HepG2 (cell line): ENCODE data around the gene ESPNL. TPM values are rescaled to one million over a fixed set of nuclear protein-coding genes. Genes with fewer than 3 reads are reported as not detected.
A peak's percentile ranks its signal among the peaks of the same experiment; 100 is the strongest.

Experiments
- CEBPG ChIP-seq: IDR thresholded peaks from 2 replicates; pipeline ENCODE4 v1.6.1; 2016
- CREB3 ChIP-seq: sonication (generic); formaldehyde crosslinking; IDR thresholded peaks from 2 replicates; pipeline ENCODE4 v1.5.0; 2020; ENCODE audit warnings: missing genetic modification reagents
- FOXC1 ChIP-seq: sonication (generic); formaldehyde crosslinking; IDR thresholded peaks from 2 replicates; pipeline ENCODE4 v1.8.0; 2022; ENCODE audit warnings: mild to moderate bottlenecking, missing genetic modification reagents, borderline replicate concordance
- GTF3A ChIP-seq: sonication (generic); formaldehyde crosslinking; conservative IDR thresholded peaks from 2 replicates; pipeline ENCODE4 v1.4.0; 2020; ENCODE audit warnings: mild to moderate bottlenecking, missing genetic modification reagents
- HNF4G ChIP-seq, 2 experiments: sonication (generic) in 1 of 2; formaldehyde crosslinking in 1 of 2; IDR thresholded peaks; 2 replicates each; pipeline versions ENCODE4 v1.4.0 to v1.6.1; 2011 to 2020; ENCODE audit warnings: borderline replicate concordance in 2 of 2, low read depth in 2 of 2, mild to moderate bottlenecking in 2 of 2, low read length in 1 of 2, missing genetic modification reagents in 1 of 2, moderate library complexity in 1 of 2
- HNRNPLL ChIP-seq: fragments of 200-400 bp; formaldehyde crosslinking; IDR thresholded peaks from 2 replicates; pipeline ENCODE4 v1.6.1; 2017; ENCODE audit warnings: mild to moderate bottlenecking, low read depth, low read length; ENCODE audit not compliant: poor library complexity, severe bottlenecking
- ISX ChIP-seq: sonication (generic); formaldehyde crosslinking; conservative IDR thresholded peaks from 2 replicates; pipeline ENCODE4 v1.5.0; 2020; ENCODE audit warnings: missing genetic modification reagents
- KDM2A ChIP-seq: sonication (generic); formaldehyde crosslinking; IDR thresholded peaks from 2 replicates; pipeline ENCODE4 v1.4.0; 2020; ENCODE audit warnings: low read depth, missing genetic modification reagents, borderline replicate concordance
- LRRFIP1 ChIP-seq: sonication (generic); formaldehyde crosslinking; conservative IDR thresholded peaks from 2 replicates; pipeline ENCODE4 v1.4.0; 2020; ENCODE audit warnings: missing genetic modification reagents
- MIER3 ChIP-seq: IDR thresholded peaks from 2 replicates; pipeline ENCODE4 v1.6.1; 2016; ENCODE audit warnings: missing compliant biosample characterization, borderline replicate concordance
- MLLT10 ChIP-seq: sonication (generic); formaldehyde crosslinking; IDR thresholded peaks from 2 replicates; pipeline ENCODE4 v1.4.0; 2020; ENCODE audit warnings: missing genetic modification reagents
- MTERF4 ChIP-seq: sonication (generic); formaldehyde crosslinking; IDR thresholded peaks from 2 replicates; pipeline ENCODE4 v1.8.0; 2023; ENCODE audit warnings: mild to moderate bottlenecking, missing genetic modification reagents
- PHF8 ChIP-seq: sonication (generic); formaldehyde crosslinking; IDR thresholded peaks from 2 replicates; pipeline ENCODE4 v1.5.0; 2020; ENCODE audit warnings: missing genetic modification reagents
- SNAI1 ChIP-seq: sonication (generic); formaldehyde crosslinking; IDR thresholded peaks from 2 replicates; pipeline ENCODE4 v1.5.0; 2020; ENCODE audit warnings: mild to moderate bottlenecking, missing genetic modification reagents, borderline replicate concordance
- ZFP36 ChIP-seq: fragments of 150-350 bp; IDR thresholded peaks from 2 replicates; pipeline ENCODE4 v1.6.1; 2018; ENCODE audit warnings: borderline replicate concordance, low read length, low read depth; ENCODE audit not compliant: partially characterized antibody
- ZNF121 ChIP-seq: sonication (generic); formaldehyde crosslinking; IDR thresholded peaks from 2 replicates; pipeline ENCODE4 v1.5.0; 2020; ENCODE audit warnings: mild to moderate bottlenecking, missing genetic modification reagents
- ZNF333 ChIP-seq: sonication (generic); formaldehyde crosslinking; IDR thresholded peaks from 2 replicates; pipeline ENCODE4 v1.4.0; 2020; ENCODE audit warnings: mild to moderate bottlenecking, missing genetic modification reagents, borderline replicate concordance
- ZNF556 ChIP-seq: sonication (generic); formaldehyde crosslinking; IDR thresholded peaks from 2 replicates; pipeline ENCODE4 v1.4.0; 2020; ENCODE audit warnings: mild to moderate bottlenecking, missing genetic modification reagents, borderline replicate concordance
- ZNF557 ChIP-seq: sonication (generic); formaldehyde crosslinking; IDR thresholded peaks from 2 replicates; pipeline ENCODE4 v1.4.0; 2020; ENCODE audit warnings: missing genetic modification reagents
- ZNF580 ChIP-seq: IDR thresholded peaks from 2 replicates; pipeline ENCODE4 v1.6.1; 2016; ENCODE audit warnings: low read depth, borderline replicate concordance
- polyA plus RNA-seq, 8 experiments: library from polyadenylated mRNA; depleted of rRNA in 3 of 8; stranded (reverse) in 7 of 8; unstranded in 1 of 8; fragments of >200 nt; fragmentation: Illumina TruSeq in 4 of 8; extraction: Trizol in 4 of 8; gene quantifications; 2 replicates each; pipeline versions ENCODE4 v1.2.1 to v1.2.3, GENCODE V29; 2011 to 2016; ENCODE audit warnings: low read depth in 4 of 8, missing spikeins in 1 of 8, mixed read lengths in 1 of 8; ENCODE audit not compliant: insufficient read depth in 1 of 8
- total RNA-seq, 5 experiments: library from RNA; depleted of rRNA; stranded (reverse); fragments of >200 nt; fragmentation: Illumina TruSeq; extraction: Trizol; gene quantifications; 2 replicates each; pipeline ENCODE4 v1.2.3, GENCODE V29; 2016; ENCODE audit warnings: low read depth in 1 of 5
- TF ChIP-seq, protein P1 (sequence below): sonication (generic); formaldehyde crosslinking; IDR thresholded peaks from 2 replicates; pipeline ENCODE4 v1.4.0; 2020; ENCODE audit warnings: missing genetic modification reagents, borderline replicate concordance

Gene ESPNL
- total and polyA plus RNA-seq, 2 of the 13 experiments (the other 11 are each of a cell fraction or from before 2014, with no cell fraction given), result 0.45 to 0.80 TPM

DNA sequence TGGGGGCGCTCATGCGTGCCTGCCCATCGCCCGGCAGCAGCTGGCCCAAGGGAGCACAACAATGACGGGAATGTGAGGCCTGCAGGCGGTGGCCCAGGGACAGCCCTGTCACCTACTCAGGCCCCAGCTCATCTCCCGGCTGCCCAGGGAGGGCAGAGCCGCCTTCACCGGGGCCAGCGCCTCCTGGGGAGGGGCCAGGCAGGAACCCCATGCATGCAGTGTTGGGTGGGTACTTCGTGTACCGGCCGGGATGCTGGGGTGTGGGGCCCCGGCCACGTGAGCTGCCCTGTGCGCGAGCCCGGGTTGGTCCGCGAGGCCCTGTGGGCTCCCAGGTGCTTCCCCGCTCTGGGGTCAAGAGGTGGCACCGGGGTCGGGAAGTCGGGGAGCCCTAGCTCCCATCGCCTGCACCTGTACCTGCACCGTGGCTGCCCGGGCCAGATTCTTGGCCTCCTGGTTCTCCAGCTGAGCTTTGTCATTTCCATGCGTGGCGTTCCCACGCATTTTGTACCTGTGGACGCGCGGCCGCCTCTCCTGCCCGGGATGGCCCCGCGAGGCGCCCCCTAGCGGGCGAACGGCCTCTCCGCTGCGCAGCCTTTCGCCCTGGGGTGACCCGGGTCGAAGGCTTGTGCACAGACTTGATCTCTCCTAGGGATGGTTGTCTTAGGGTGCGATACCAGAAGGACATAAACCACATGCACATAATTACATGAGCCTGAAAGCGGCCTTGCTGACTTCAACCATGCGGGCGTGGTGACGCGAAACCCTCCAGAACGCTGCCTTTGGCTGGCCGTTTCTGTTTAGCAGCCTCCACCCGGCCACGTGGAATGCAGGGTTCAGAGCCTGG, 39.3 kb downstream of the ESPNL start (continued):
- TF ChIP-seq HNF4G (IDR thresholded peaks at IDR 0.05; ENCODE audit: borderline replicate concordance, low read depth, low read length), result no peak
- no peak for TF ChIP-seq HNF4G (CRISPR knock-in tag; IDR thresholded peaks at IDR 0.05; ENCODE audit: borderline replicate concordance, low read depth)
- TF ChIP-seq MIER3, result no peak
- TF ChIP-seq ZFP36, result no peak
- TF ChIP-seq ZNF333 (CRISPR knock-in tag), result no peak
- peak; percentile 15; the same call in 1 of the 2 replicates for TF ChIP-seq ZNF580 (CRISPR knock-in tag)
- TF ChIP-seq ZNF557 (CRISPR knock-in tag), result no peak
- TF ChIP-seq MTERF4 (CRISPR knock-in tag), result 0 out of 2 replicates have a peak, but pooled peaks have one; percentile 58
- TF ChIP-seq HNRNPLL, result no peak
- no peak for TF ChIP-seq FOXC1 (CRISPR knock-in tag)
- TF ChIP-seq CEBPG (CRISPR knock-in tag), result no peak
- TF ChIP-seq ISX (CRISPR knock-in tag), result no peak
- TF ChIP-seq LRRFIP1 (CRISPR knock-in tag), result no peak
- TF ChIP-seq GTF3A (CRISPR knock-in tag), result 0 out of 2 replicates have a peak, but pooled peaks have one; percentile 43
- no peak for TF ChIP-seq SNAI1
- TF ChIP-seq PHF8 (CRISPR knock-in tag), result peak; percentile 35; the same call in 1 of the 2 replicates
- TF ChIP-seq ZNF121 (CRISPR knock-in tag), result no peak
- TF ChIP-seq ZNF556 (CRISPR knock-in tag), result 0 out of 2 replicates have a peak, but pooled peaks have one; percentile 23
- TF ChIP-seq MLLT10 (CRISPR knock-in tag), result no peak
- TF ChIP-seq CREB3, result no peak
- TF ChIP-seq KDM2A (CRISPR knock-in tag), result peak; percentile 47; the same call in 1 of the 2 replicates
- TF ChIP-seq, protein P1, sequence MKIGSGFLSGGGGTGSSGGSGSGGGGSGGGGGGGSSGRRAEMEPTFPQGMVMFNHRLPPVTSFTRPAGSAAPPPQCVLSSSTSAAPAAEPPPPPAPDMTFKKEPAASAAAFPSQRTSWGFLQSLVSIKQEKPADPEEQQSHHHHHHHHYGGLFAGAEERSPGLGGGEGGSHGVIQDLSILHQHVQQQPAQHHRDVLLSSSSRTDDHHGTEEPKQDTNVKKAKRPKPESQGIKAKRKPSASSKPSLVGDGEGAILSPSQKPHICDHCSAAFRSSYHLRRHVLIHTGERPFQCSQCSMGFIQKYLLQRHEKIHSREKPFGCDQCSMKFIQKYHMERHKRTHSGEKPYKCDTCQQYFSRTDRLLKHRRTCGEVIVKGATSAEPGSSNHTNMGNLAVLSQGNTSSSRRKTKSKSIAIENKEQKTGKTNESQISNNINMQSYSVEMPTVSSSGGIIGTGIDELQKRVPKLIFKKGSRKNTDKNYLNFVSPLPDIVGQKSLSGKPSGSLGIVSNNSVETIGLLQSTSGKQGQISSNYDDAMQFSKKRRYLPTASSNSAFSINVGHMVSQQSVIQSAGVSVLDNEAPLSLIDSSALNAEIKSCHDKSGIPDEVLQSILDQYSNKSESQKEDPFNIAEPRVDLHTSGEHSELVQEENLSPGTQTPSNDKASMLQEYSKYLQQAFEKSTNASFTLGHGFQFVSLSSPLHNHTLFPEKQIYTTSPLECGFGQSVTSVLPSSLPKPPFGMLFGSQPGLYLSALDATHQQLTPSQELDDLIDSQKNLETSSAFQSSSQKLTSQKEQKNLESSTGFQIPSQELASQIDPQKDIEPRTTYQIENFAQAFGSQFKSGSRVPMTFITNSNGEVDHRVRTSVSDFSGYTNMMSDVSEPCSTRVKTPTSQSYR (CRISPR knock-in tag), result no peak
